ENCODE data around the gene CIZ1. TPM values are rescaled to one million over a fixed set of nuclear protein-coding genes. Genes with fewer than 3 reads are reported as not detected.

Gene CIZ1
- total RNA-seq, 1 donor from 2014 or later: 186 TPM

GRCh38 chr9:128226412-128226801, 35.0 kb upstream of the CIZ1 start:
- H3K4me3 Mint-ChIP-seq: no peak overlapping the region
- DNase-seq (ENCODE audit: extremely low spot score, unreplicated experiment): no peak
- peaks cover 10% of the 10 kb centered on the region for H3K36me3 Mint-ChIP-seq
- no peak overlapping the region for H3K27ac Mint-ChIP-seq
- TF ChIP-seq, protein P1, sequence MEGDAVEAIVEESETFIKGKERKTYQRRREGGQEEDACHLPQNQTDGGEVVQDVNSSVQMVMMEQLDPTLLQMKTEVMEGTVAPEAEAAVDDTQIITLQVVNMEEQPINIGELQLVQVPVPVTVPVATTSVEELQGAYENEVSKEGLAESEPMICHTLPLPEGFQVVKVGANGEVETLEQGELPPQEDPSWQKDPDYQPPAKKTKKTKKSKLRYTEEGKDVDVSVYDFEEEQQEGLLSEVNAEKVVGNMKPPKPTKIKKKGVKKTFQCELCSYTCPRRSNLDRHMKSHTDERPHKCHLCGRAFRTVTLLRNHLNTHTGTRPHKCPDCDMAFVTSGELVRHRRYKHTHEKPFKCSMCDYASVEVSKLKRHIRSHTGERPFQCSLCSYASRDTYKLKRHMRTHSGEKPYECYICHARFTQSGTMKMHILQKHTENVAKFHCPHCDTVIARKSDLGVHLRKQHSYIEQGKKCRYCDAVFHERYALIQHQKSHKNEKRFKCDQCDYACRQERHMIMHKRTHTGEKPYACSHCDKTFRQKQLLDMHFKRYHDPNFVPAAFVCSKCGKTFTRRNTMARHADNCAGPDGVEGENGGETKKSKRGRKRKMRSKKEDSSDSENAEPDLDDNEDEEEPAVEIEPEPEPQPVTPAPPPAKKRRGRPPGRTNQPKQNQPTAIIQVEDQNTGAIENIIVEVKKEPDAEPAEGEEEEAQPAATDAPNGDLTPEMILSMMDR (conservative IDR thresholded peaks at IDR 0.05): no peak
- no peaks in the 10 kb centered on the region for H3K9me3 Mint-ChIP-seq
- H3K4me1 Mint-ChIP-seq (ENCODE audit: unreplicated experiment): no peaks in the 10 kb centered on the region
- H3K27me3 Mint-ChIP-seq: no peaks in the 10 kb centered on the region

- Mint-ChIP-seq H3K27ac (no peak overlapping the region), H3K27me3 (no peaks in the 10 kb centered on the region), H3K36me3 (peaks cover 10% of the 10 kb centered on the region), H3K4me3 (no peak overlapping the region), H3K4me1 (ENCODE audit: unreplicated experiment) (no peaks in the 10 kb centered on the region), H3K9me3 (no peaks in the 10 kb centered on the region)
- TF ChIP-seq, protein P1 (conservative IDR thresholded peaks at IDR 0.05): no peak
- no peak for DNase-seq (ENCODE audit: extremely low spot score, unreplicated experiment)
These were observed 34.5 kb upstream of the CIZ1 start for GRCh38 chr9:128225770-128226411.

DNA sequence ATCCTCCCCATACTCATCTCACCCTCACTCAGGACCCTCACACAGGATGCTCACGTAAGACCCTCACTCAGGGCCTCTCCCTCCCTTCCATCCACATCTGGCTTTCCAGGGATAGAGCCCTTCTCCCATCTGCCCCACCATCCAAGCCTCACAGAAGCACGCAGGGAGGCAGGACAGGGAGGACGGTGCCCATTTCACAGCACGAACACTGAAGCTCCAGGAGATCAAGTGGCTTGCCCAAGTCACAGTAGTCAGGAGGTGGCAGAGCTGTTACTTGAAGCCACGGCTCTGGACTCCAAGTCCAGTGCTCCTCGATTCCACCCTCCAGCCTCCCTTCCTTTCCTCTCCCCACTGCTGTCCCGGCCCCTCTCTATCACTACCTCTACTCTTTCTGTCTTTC, 33.5 kb upstream of the CIZ1 start:
- no peak for DNase-seq (ENCODE audit: extremely low spot score, unreplicated experiment)
- no peak overlapping the region for H3K4me3 Mint-ChIP-seq
- no peaks in the 10 kb centered on the region for H3K4me1 Mint-ChIP-seq (ENCODE audit: unreplicated experiment)
- peaks cover 10% of the 10 kb centered on the region for H3K36me3 Mint-ChIP-seq
- TF ChIP-seq, protein P1 (conservative IDR thresholded peaks at IDR 0.05): no peak
- H3K27me3 Mint-ChIP-seq: no peaks in the 10 kb centered on the region
- no peak overlapping the region for H3K27ac Mint-ChIP-seq
- H3K9me3 Mint-ChIP-seq: no peaks in the 10 kb centered on the region

DNA sequence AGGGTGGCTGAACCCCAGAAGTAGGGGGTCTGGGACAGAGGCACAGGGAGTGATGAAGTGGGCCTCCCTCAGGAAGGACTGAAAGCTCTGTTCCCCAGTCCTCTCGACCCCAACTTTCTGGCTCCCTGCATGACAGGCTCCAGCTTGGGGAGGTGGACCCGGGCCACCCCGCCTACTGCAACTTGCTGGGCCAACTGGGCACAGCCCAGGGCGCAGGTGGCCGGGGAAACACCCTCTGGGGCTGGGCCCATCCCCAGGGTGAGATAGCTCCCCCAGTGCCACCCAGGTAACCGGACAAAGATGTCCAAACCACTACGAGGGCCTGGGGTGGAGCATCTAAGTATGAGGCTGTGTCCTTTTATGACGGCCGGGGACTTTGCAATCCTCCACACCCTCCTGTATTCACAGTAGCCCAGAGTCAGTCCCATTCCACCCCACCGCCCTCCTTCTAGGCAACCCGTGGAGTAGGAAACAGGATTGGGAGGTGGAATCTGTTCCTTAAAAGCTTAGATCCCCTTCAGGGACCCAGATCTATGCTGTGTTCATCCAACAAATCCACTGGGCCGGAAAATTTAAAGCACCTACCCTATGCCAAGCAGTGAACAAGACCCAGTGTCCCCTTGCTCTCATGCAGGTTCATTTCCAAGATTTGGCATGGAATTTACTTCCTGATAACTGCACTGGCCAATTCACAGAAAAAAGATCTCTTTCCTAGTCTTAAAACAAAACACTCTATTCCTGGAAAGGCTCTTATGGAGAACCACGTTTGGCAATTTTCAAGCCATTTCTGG, 31.7 kb upstream of the CIZ1 start:
- Mint-ChIP-seq H3K4me3 (no peak overlapping the region), H3K27ac (no peak overlapping the region), H3K36me3 (peaks cover 16% of the 10 kb centered on the region), H3K9me3 (no peaks in the 10 kb centered on the region), H3K4me1 (ENCODE audit: unreplicated experiment) (peaks cover 11% of the 10 kb centered on the region), H3K27me3 (peaks cover 3% of the 10 kb centered on the region)
- DNase-seq (ENCODE audit: extremely low spot score, unreplicated experiment): no peak
- TF ChIP-seq, protein P1 (conservative IDR thresholded peaks at IDR 0.05): no peak

DNA sequence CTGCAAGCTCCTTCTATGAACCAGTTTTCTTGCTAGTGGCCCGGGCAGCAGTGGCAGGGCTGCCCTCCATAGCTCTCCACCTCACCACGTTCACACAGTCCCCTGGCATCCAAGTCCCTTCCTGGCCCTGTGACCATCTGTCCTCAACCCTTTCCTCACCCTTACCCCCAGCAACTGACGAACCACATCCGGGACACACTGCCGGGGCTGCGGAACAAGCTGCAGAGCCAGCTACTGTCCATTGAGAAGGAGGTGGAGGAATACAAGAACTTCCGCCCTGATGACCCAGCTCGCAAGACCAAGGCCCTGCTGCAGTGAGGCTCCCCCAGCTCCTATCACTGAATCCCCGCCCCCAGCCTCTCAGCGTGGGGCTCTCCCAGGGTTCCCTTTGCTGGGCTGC, 30.7 kb upstream of the CIZ1 start:
- TF ChIP-seq, protein P1 (conservative IDR thresholded peaks at IDR 0.05): no peak
- Mint-ChIP-seq H3K27me3 (peaks cover 3% of the 10 kb centered on the region), H3K36me3 (peaks cover 16% of the 10 kb centered on the region), H3K27ac (no peak overlapping the region), H3K4me3 (no peak overlapping the region), H3K9me3 (no peaks in the 10 kb centered on the region), H3K4me1 (ENCODE audit: unreplicated experiment) (peaks cover 15% of the 10 kb centered on the region)
- no peak for DNase-seq (ENCODE audit: extremely low spot score, unreplicated experiment)
